A172 (cell line): Measurements from ENCODE around the gene ATAD3C. TPM values are rescaled to one million over a fixed set of nuclear protein-coding genes. Genes with fewer than 3 reads are reported as not detected.
"Not testable (repeated sequence)": the region's sequence is repeated elsewhere in the genome, so short reads cannot be mapped to it uniquely, and the experiment has no call there.

Source experiments
- DNase-seq: peaks from one replicate; pipeline ENCODE4 v3.0.0-alpha.2; 2015; ENCODE audit warnings: low spot score
- total RNA-seq: library from RNA; depleted of rRNA; stranded (reverse); fragments of >200 nt; shearing (Covaris generic); gene quantifications from 2 replicates; pipeline ENCODE4 v1.2.3, GENCODE V29; 2014; rRNA removed

Gene ATAD3C
- total RNA-seq, 1 experiment from 2014 or later: not detected

DNA sequence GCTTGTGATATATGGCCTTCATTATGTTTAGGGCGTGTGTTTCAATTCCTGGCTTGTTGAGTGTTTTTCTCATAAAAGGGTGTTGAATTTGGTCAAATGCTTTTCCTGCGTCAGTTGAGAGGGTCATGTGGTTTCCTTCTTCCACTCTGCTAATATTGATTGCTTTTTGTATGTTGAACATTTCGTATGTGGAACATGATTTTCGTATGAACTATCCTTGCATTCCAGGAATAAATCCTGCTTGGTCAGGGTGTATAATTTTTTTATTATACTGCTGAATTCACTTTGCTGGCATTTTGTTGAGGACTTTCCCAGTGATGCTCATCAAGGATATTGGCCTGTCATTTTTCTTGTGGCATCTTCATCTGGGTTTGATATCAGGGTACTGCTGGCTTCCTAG, 57.8 kb downstream of the ATAD3C start:
- no peak for DNase-seq

DNA sequence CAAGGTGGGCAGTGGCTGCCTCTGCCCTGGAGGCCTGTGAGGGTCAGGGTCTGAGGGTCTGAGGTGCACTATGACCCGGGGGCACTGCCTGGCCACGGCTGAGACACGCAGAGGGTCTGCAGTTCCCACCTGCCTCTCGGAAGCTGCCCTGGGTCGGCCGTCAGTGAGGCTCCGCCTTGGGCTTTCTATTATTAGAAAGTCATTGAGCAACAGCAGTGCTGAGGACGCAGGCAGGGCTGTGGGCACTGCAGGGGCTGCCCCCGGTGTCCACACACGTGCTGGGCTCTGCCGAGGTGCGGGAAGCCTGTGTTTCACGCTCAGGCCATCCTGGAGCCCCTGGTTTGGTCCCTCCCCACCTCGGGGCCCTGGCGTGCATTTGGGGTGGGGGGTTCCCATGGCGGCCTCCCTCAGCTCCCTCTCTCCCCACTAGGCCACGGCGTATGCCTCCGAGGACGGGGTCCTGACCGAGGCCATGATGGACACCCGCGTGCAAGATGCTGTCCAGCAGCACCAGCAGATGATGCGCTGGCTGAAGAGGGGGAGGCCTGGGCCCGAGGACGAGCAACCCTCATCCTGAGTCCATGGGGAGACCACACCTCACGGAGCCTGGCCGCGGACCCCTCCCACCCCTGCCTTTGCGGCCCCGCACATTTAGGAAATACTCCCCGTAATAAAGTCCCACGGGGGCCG, 59.4 kb downstream of the ATAD3C start:
- not testable (repeated sequence) for DNase-seq

DNA sequence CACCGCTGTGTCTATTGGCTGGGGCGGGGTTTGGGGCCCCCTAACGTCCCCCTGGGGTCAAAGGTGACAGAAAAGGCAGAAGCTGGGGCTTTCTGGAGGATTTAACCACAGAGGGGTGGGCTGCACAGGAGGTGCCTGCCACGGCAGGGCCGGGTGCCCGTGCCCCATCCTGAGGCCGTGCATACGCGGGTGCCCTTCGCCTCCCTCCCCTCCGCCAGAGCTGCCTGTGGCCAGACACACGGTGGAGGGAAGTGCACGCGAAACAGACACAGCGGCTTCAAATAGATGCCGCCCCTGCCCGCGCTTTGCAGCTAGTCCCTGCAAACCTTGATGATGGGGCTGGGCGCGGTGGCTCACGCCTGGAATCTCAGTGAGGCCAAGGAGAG, 60.0 kb downstream of the ATAD3C start:
- DNase-seq: not testable (repeated sequence)

DNA sequence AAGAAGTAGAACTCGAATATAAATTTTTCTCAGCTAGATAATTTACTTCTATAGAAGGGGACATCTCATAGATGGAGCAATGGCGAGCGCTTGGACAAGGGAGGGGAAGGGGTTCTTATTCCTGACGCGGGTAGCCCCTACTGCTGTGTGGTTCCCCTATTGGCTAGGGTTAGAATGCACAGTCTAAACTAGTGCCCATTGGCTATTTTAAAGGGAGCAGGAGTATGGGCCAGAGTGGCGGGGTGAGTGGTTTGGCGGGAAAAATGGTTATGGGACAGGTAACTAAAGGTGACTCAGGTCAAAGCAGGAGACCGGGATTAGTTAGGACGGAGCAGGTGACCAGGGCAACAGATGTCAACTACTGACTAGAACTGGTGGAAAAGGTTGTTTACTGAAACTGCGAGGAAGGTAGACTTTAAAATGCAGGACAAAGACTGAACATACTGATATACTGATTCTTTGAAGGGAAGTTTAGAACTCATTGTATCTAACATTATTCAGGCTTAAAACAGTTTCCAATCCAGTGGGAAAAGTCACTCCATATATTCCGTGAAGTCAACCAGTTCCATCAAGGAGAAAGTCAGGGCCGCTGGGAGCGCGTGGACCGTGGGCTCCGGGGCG, 61.5 kb downstream of the ATAD3C start:
- peak; percentile 2 for DNase-seq

DNA sequence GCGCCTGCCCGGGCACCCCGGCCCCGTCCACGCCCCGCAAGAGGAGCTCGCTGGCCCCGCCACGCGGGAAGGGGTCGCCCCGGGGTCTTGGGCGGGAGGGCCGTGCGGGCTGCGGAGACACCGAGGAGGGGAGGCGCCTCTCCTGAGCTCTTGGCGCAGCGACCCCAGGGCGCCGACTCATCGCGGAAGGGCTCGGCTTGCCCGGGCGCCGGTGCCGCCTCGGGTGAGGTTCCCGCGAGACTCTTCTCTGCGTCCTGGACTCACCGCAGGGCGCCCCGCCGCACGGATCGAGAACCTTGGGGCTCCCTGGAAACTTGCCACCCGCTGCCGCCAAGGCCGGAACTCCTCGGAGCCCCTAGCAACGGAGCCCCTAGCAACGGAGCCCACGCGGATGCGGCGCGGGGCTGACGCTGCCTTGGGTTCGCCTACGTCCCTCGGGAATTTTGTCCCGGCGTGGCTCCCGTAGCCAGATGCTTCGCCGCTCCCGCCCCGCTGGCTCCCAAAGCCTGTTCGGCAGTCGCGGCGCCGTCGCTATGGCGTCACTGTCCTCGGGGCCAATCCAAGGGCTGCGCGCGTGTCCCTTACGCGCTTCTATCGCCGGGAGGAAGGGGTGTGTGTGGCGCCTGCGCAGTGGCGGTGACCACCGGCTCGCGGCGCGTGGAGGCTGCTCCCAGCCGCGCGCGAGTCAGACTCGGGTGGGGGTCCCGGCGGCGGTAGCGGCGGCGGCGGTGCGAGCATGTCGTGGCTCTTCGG, 62.2 kb downstream of the ATAD3C start, which contains the start of gene ATAD3A:
ATAD3A (plus strand) TSS at position 630 of the 753 bp plus-strand sequence; CDS start at position 737, 107 bp downstream.
- peak; percentile 81 for DNase-seq

DNA sequence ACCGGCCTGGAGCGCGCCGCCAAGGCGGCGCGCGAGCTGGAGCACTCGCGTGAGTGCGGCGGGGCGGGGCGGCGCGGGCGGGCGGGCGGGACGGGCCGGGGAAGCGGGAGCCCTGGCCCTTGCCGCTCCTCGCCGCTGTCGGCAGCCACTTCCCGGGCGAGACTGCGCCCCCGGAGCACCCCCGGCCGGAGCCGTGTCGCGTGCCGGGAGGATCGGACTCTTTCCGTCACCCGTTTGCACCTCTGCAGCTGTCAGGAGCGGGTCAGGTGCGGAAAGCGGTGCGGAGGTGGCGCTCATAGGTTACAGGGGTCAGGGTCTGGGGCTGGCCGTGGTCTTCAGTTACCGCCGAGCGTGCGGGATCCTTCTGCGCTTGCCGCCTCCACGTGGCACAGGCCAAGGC, 62.9 kb downstream of the ATAD3C start:
- not testable (repeated sequence) for DNase-seq

DNA sequence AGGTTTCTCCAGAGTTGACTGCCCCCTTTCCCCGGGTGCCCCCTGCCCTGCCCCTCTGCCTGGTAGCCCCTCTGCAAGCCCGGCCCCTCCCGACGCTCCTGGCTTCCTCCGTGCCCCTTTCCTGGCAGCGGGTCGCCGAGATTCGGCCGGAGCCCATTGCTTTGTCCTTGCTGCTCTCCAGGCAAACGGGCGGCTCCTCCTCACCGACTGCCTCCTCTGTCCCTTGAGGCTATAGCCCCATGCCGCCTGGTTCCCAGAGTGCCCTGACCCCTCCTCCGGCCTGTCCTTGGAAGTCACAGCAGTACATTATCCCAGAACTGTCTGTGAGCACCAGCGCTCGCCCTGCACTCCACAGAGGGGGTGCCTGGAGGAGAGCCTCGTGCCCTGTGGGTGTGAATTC, 64.2 kb downstream of the ATAD3C start:
- not testable (repeated sequence) for DNase-seq

DNA sequence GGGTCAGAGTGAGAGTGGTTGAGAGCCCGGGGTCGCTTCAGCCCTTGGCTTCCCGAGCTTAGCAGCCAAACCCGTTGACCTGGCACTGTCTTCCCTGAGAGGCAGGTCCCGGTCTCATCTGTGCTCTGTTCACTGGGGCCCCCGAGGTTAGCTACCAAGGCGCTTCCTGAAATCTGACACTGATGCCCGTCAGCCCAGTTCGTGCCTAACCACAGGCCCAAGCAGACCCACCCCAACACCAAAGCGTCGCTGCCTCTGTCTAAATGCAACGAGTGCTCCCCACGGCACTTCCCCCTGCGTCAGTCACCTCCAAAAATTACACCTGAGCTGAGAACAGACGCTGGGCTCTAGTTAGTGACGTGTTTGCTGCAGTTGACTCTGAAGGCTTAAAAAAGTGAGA, 64.9 kb downstream of the ATAD3C start:
- not testable (repeated sequence) for DNase-seq

DNA sequence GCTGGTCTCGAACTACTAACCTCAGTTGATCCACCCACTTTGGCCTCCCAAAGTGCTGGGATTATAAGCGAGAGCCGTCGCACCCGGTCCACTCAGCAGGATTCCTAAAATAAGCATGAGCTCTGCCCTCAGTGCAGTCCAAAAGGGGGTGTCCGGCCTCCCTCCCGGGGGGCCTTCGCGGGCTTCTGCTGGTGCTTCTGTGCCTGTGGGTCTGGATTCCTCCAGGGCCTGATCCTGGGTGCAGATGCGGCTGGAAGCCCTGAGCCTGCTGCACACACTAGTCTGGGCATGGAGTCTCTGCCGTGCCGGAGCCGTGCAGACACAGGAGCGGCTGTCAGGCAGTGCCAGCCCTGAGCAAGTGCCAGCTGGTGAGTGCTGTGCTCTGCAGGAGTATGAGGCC, 67.4 kb downstream of the ATAD3C start:
- DNase-seq: not testable (repeated sequence)

DNA sequence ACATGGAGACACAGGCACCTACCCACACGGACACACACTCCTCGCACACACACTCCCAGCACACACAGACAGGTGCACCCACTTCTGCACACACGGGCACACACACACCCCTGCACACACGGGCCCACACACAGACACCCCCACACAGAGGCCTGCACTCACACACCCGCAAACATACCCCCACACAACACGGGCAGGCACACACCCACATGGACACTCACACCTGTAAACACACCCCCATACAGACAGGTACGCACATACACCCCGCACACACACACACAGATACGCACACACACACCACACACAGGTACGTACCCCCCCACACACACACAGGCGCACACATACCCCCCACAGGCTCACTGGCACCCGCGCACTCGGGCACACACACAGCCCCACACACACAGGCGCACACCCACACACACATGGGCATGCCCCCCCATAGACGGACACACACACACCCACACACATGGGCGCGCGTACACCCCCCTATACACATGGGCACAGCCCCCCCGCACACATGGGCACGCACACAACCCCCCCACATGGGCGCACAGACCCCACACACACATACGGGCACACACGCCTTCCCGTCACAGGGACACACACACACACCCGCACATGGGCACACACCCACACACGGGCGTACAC, 68.6 kb downstream of the ATAD3C start:
- DNase-seq: no peak

DNA sequence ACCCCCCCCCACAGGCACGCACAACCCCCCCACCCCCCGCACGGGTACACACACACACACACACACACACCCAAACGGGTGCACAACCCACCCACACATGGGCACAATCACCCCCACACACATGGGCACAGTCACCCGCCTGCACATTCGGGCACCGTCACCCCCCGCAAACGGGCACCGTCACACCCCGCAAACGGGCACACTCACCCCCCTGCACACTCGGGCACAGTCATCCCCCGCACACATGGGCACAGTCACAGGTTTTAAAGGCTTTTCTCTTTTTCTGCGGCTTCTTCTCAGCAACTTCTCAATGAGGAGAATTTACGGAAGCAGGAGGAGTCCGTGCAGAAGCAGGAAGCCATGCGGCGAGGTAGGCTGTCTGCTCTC, 69.1 kb downstream of the ATAD3C start:
- not testable (repeated sequence) for DNase-seq

Other genes with a start within 250 kb of the ATAD3C start
- gene TNFRSF18, start 243.1 kb upstream of the ATAD3C start, total RNA-seq: not detected in 2 replicates
- not detected in 2 replicates for gene TNFRSF4, start 235.5 kb upstream of the ATAD3C start, total RNA-seq
- gene SDF4, start 217.7 kb upstream of the ATAD3C start, total RNA-seq: 93.4 and 109 TPM in 2 replicates
- 30.7 and 38.8 TPM in 2 replicates for gene B3GALT6, start 217.5 kb upstream of the ATAD3C start, total RNA-seq
- not detected in 2 replicates for gene C1QTNF12, start 203.0 kb upstream of the ATAD3C start, total RNA-seq
- 26.2 and 38.0 TPM in 2 replicates for gene UBE2J2, start 175.8 kb upstream of the ATAD3C start, total RNA-seq
- gene SCNN1D, start 169.3 kb upstream of the ATAD3C start, total RNA-seq: 0.83 and 0.93 TPM in 2 replicates
- gene ACAP3, start 141.8 kb upstream of the ATAD3C start, total RNA-seq: 37.2 and 37.5 TPM in 2 replicates
- gene PUSL1, start 141.1 kb upstream of the ATAD3C start, total RNA-seq: 15.6 and 17.3 TPM in 2 replicates
- 48.4 and 56.7 TPM in 2 replicates for gene INTS11, start 125.0 kb upstream of the ATAD3C start, total RNA-seq
- 17.0 and 19.5 TPM in 2 replicates for gene CPTP, start 124.9 kb upstream of the ATAD3C start, total RNA-seq
- gene TAS1R3, start 118.4 kb upstream of the ATAD3C start, total RNA-seq: 0.22 and 0.33 TPM in 2 replicates
- 47.7 and 58.2 TPM in 2 replicates for gene DVL1, start 100.3 kb upstream of the ATAD3C start, total RNA-seq
- 0.24 TPM in 1 of 2 replicates, not detected in the other for gene MXRA8, start 91.1 kb upstream of the ATAD3C start, total RNA-seq
- 120 and 123 TPM in 2 replicates for gene AURKAIP1, start 74.5 kb upstream of the ATAD3C start, total RNA-seq
- 35.6 and 43.2 TPM in 2 replicates for gene CCNL2, start 50.4 kb upstream of the ATAD3C start, total RNA-seq
- gene MRPL20, start 42.4 kb upstream of the ATAD3C start, total RNA-seq: 117 and 151 TPM in 2 replicates
- gene ANKRD65, start 28.4 kb upstream of the ATAD3C start, total RNA-seq: 0.12 TPM in 1 of 2 replicates, not detected in the other
- 0.91 and 2.0 TPM in 2 replicates for gene VWA1, start 14.0 kb upstream of the ATAD3C start, total RNA-seq
- 8.0 and 12.0 TPM in 2 replicates for gene ATAD3B, start 22.1 kb downstream of the ATAD3C start, total RNA-seq
- 16.4 and 19.2 TPM in 2 replicates for gene ATAD3A, start 62.5 kb downstream of the ATAD3C start, total RNA-seq
- not detected in 2 replicates for gene TMEM240, start 90.9 kb downstream of the ATAD3C start, total RNA-seq
- 49.7 and 56.2 TPM in 2 replicates for gene SSU72, start 125.2 kb downstream of the ATAD3C start, total RNA-seq
- not detected in 2 replicates for gene FNDC10, start 150.4 kb downstream of the ATAD3C start, total RNA-seq
- gene MIB2, start 165.8 kb downstream of the ATAD3C start, total RNA-seq: 13.9 and 19.4 TPM in 2 replicates
- 3.9 TPM in 1 of 2 replicates, not detected in the other for gene MMP23B, start 182.5 kb downstream of the ATAD3C start, total RNA-seq
- gene CDK11B, start 209.3 kb downstream of the ATAD3C start, total RNA-seq: 9.0 and 9.6 TPM in 2 replicates
- 5.2 and 6.8 TPM in 2 replicates for gene SLC35E2B, start 243.1 kb downstream of the ATAD3C start, total RNA-seq